Measurements from ENCODE around the gene CCDC110.

The CCDC110 gene

DNA sequence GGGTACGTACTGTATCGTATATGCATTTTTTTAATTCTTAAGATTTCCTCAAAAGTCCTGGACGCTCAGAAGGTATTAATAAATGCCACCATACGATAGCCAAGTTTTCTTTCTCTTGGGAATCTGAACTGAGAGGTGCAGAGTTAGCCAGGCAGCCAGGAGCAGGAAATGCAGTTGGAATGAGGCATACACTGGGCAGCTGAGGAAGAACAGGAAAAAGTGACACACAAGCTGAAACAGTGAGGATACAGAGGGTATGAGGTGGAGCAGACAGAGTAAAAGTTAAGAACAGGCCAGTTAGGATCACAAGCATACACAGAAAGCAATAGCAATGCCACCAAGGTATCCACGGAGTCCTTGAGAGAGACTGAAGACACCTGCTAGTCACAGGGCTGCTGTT, 59.1 kb downstream of the CCDC110 start:
- DNase-seq = no peak

DNA sequence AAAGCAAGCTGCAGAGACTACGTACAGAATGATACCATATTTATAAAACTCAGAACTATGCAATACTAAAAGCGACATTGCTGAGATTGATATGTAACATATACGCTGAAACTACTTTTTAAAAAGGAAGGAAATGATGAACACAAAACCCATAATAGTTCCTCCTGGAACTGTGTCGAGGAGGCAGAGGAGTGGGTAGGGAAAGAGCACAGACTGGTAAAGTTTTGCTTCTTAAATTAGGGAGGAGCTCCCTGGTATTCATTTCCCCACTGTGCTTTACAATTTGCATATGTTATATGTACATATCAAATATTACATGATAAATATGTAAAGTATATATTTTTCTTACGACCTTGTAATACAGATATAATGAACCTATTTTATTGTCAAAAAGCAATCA, 59.7 kb downstream of the CCDC110 start:
- no peak for DNase-seq

DNA sequence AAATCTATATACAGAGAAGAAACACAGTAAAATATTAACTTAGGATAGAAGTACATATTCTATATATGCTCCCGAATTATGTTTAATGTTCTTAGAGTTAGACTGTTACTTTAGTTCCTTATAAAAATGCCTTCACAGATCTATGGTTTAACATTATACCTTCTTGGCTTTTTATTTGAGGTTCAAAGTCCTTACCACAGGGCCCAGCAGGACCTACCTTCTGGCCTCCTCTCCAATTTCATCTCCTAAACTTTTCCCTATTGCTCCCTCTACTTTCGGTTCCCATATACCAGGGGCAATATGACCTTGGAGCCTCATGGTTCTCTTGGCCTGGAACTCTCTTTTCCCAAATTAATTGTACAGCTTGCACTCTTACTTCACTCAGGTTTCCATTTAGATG, 63.1 kb downstream of the CCDC110 start:
- DNase-seq = no peak

DNA sequence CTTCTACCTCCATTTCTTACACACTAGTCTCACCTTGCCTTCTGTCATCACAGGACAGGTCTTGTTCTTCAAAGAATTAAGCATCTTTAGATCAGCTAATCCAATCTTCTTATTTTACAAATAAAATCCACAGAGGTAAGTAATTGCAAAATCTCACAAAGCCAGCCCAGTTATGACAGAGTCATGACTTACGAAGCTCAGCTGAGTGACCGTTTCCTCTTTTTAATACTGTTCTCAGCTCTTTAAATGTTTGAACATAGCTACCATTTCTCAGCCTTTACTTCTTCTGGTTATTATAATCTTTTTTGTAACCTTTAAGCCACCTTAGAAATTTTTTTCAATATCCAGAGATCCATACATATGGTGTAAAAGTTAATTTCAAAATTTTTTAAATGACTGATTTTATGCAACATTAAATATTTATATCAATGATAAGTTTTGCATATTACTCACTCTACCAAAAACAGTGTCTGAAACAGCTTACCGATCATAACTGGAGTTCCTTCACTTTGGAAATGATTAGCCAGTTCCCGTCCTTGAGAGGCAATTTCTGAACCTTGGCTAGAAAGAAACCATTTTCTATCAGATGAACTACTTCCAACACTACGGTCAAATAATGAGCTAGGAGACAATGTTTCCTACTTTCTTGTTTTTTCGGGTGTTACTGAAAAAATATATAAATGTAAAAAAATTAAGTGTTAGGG, 66.1 kb downstream of the CCDC110 start:
- DNase-seq = no peak

DNA sequence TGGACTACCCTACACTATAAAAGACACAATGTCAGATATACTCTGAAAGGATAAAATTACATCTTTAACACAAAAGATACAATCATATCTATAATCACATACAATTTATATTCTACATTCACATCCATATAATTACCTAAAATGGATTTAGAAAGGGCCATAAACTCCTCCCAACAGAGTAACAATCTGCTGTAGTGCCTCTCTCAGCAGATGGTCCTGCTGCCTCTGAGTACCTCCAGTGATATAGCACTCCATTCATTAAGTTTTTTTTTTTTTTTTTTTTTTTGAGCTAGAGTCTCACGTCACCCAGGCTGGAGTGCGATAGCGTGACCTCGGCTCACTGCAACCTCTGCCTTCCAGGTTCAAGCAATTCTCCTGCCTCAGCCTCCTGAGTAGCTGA, 67.5 kb downstream of the CCDC110 start:
- no peak for DNase-seq

DNA sequence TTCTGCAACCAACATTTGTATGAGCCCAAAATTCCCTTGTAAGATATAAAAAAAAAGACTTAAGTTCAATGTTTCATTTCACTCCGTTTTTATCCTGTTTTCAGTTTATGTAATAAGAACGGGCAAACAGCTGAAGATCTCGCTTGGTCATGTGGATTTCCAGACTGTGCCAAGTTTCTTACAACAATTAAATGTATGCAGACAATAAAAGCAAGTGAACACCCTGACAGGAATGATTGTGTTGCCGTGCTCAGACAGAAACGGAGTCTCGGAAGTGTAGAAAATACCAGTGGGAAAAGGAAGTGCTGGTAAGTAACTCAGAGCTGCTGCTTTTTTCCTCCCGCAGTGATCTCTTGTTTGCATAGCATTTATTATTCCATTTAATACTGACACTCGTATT, 72.1 kb downstream of the CCDC110 start:
- no peak for DNase-seq

DNA sequence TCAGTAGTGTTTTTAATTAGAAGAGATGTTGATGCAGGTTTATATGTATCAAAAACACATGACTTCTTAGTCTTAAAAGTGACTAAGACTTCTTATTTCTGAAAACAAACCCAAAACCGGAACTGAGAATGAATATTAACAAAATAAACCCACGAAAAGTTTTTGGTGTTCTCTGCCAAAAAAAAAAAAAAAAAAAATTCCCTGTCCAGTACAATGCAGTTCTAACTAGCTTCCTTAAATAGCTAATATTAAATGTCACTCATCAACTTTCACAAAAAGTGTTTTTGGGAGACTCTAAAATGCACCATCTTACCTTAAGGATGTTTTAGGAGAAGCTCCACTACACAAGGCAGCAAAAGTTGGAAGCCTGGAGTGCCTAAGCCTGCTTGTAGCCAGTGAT, 72.9 kb downstream of the CCDC110 start:
- no peak for DNase-seq

DNA sequence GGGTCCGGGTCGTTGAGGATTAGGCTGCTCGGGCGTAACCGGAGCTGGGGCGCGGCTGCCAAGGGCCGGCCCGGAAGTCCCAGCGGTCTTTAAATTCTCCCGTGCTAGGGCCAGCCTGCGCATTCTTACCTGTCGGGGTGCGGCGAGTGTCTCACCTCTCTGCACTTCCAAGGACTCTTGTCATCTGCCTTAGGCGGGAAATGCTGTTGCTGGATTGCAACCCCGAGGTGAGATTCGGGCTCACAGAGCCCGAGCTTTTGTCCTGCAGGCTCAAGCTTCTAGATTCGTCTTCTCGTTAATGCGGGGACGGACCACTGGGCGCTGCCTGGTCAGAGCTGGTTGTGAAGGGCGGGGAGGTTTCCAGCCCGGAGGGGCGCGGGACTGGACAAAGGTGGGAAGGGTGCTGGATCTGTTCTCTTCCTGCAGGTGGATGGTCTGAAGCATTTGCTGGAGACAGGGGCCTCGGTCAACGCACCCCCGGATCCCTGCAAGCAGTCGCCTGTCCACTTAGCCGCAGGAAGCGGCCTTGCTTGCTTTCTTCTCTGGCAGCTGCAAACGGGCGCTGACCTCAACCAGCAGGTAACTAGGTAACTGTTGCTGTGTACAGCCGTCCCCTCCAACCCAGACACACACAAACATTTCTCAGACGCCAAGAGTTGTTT, 74.7 kb downstream of the CCDC110 start, which contains the start of gene ANKRD37:
Gene ANKRD37 (plus strand): TSS at position 118 of the 662 bp plus-strand sequence. CDS start 83 bp downstream, at position 201.
- no peak for DNase-seq

DNA sequence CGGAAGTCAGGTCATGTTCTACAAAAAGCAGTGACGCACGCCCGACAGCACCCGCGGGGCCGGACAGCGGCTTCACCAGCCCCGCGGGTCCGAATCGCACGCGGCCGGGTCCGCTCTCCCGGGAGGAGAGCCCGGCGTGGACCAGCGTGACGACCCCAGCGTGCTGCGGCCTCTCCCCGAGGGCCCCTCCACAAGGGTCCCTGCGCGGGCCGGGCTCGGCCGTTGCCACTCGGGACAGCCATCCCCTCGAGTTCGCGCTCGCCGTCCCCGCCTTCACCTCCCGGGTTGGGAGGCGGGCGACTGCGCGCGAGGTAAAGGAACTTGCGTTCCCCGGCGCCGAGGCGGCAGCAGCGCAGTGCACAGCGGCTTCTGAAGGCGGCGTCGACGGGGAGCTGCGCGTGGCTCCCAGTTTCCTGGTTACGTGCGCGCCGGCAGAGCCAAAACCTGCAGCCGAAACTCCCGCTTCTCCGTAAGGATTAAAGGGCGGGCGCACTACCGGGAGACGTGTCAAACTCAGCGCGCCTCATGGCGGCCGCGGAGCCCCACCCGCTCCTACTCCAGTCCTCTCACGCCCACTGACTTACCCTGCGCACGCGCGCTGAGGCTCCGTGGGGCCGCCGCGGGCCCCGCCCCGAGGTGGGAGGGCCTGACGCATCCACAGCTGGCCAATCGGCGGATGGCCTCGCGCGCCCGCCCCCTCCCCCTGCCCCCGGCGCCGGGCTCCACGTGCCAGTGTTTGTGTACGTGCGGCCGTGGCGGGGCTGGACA, 75.4 kb downstream of the CCDC110 start:
- peak; percentile 93 for DNase-seq

DNA sequence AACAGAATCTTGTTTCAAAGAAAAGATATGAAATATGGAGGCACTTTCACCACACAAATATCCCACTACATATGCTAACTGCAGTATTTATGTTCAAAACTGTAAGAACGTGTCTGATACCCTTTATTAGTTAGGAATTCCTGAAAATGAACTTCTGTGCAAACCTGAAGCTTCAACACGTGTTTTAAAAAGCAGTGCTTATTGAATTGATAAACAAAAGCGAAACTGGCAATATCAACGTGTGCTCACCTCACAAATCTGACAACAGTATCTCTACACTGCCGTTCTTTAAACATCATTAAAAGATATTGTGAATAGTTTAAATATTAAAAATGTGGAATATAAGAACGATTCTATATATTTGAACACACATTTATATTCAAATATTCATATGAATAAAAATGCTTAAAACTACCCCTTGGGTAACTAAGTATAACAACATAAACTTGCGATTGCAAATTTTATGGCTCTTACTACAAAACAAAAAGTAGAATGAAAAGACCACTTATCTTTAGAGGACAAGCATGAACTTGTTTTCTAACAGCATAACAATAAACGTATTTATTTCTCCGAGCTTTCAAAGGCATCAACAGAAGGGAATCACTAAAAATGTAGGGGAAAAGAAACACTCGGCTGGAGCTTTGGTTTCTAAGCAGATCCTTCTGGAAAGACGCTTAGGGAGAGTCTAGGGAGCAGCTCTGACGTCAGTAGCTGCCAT, 76.1 kb downstream of the CCDC110 start, which contains the start of gene LRP2BP:
Gene LRP2BP (minus strand): TSS at position 687 of the 718 bp plus-strand sequence. CDS start 17,738 bp downstream, outside the sequence.
- DNase-seq = no peak

Data from GDM1 (cell line).